ENCODE results near the gene MEF2A.

MEF2A gene

DNA sequence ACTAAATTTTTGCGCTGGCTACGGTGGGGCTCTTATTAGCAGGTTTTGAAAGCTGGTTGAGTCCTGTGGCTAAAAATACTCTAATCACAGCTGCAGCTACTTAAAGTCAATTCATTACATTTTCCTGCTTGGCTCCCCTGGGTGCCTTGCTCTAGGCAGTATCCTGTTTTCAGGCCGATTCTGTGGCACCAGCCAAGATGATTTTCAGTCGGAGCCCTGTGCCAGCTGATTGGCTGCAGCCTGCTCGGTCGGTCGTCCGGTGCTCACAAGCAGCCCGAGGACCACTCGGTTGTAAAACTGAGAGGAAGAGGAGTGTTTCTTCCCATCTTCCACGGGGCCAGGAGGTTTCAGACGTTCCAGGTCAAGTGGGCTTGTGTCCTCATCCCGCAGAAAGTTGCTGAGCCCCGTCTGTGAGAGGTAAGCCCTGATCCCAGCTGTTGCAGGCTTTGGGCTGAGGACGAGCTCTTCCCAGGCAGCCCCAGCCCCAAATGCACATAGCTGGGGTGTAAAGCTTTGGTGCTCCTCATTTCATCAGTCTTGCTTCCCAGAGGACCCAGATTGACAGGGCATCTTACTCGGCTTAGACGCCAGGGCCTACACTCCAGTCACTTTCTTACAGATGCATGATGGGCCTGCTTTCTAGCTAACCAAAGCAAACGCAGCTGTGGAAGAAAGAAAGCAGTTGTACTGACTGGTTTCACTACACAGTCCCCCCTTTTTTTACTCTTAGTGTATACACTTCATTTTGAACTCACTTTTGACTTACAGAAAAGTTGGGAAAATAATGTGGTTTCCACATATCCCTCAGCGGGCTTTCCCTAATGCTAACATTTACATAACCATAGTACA lies 151.6 kb downstream of the MEF2A start:
- H3K9ac ChIP-seq (ENCODE audit: low read length): no peak overlapping the region
- no peaks in the 10 kb centered on the region for H3K4me1 ChIP-seq (ENCODE audit: control insufficient read depth, insufficient read depth, low read length)
- peaks cover 4% of the 10 kb centered on the region for H3K36me3 ChIP-seq (ENCODE audit: control insufficient read depth, insufficient read depth, low read length)
- no peaks in the 10 kb centered on the region for H3K9me3 ChIP-seq (ENCODE audit: control insufficient read depth, low read length)
- no peak overlapping the region for H3K4me3 ChIP-seq (ENCODE audit: low read length)
- H3K27me3 ChIP-seq (ENCODE audit: control insufficient read depth, insufficient read depth, low read length): no peaks in the 10 kb centered on the region

GRCh38 chr15:99718421-99718820 lies 152.6 kb downstream of the MEF2A start:
- H3K4me3 ChIP-seq (ENCODE audit: low read length): no peak overlapping the region
- no peak overlapping the region for H3K9ac ChIP-seq (ENCODE audit: low read length)
- H3K9me3 ChIP-seq (ENCODE audit: control insufficient read depth, low read length): no peaks in the 10 kb centered on the region
- no peaks in the 10 kb centered on the region for H3K4me1 ChIP-seq (ENCODE audit: control insufficient read depth, insufficient read depth, low read length)
- H3K27me3 ChIP-seq (ENCODE audit: control insufficient read depth, insufficient read depth, low read length): no peaks in the 10 kb centered on the region
- H3K36me3 ChIP-seq (ENCODE audit: control insufficient read depth, insufficient read depth, low read length): no peaks in the 10 kb centered on the region

GRCh38 chr15:99719096-99719541 lies 153.3 kb downstream of the MEF2A start:
- Histone ChIP-seq H3K36me3 (ENCODE audit: control insufficient read depth, insufficient read depth, low read length) (no peaks in the 10 kb centered on the region), H3K4me3 (ENCODE audit: low read length) (no peak overlapping the region), H3K27me3 (ENCODE audit: control insufficient read depth, insufficient read depth, low read length) (no peaks in the 10 kb centered on the region), H3K9ac (ENCODE audit: low read length) (no peak overlapping the region), H3K9me3 (ENCODE audit: control insufficient read depth, low read length) (no peaks in the 10 kb centered on the region), H3K4me1 (ENCODE audit: control insufficient read depth, insufficient read depth, low read length) (no peaks in the 10 kb centered on the region)

DNA sequence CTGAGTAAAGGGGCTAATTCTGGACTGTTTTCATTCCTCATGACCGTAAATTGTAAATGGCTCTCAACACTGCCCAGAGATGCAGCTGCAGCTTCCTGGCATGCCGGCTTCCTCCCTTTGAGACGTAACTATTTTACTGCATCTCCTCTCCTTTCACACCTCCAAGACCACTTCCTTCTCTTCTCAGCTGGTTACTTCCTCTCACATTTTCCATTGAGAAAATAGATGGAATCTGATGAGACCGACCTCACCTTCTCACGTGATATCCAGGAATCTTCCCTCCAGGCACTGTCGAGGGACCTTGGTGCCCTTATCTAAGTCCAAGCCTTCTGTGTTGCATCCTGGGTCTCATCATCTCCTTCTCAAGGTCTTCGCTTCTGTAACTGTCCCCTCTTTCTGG lies 154.7 kb downstream of the MEF2A start:
- no peak overlapping the region for H3K4me3 ChIP-seq (ENCODE audit: low read length)
- no peaks in the 10 kb centered on the region for H3K4me1 ChIP-seq (ENCODE audit: control insufficient read depth, insufficient read depth, low read length)
- no peaks in the 10 kb centered on the region for H3K36me3 ChIP-seq (ENCODE audit: control insufficient read depth, insufficient read depth, low read length)
- no peaks in the 10 kb centered on the region for H3K9me3 ChIP-seq (ENCODE audit: control insufficient read depth, low read length)
- no peaks in the 10 kb centered on the region for H3K27me3 ChIP-seq (ENCODE audit: control insufficient read depth, insufficient read depth, low read length)
- no peak overlapping the region for H3K9ac ChIP-seq (ENCODE audit: low read length)

GRCh38 chr15:99721104-99721778 lies 155.5 kb downstream of the MEF2A start:
- no peak overlapping the region for H3K9ac ChIP-seq (ENCODE audit: low read length)
- no peaks in the 10 kb centered on the region for H3K4me1 ChIP-seq (ENCODE audit: control insufficient read depth, insufficient read depth, low read length)

GRCh38 chr15:99721896-99722295 lies 156.1 kb downstream of the MEF2A start:
- H3K4me1 ChIP-seq (ENCODE audit: control insufficient read depth, insufficient read depth, low read length): no peaks in the 10 kb centered on the region
- no peaks in the 10 kb centered on the region for H3K36me3 ChIP-seq (ENCODE audit: control insufficient read depth, insufficient read depth, low read length)
- no peaks in the 10 kb centered on the region for H3K27me3 ChIP-seq (ENCODE audit: control insufficient read depth, insufficient read depth, low read length)
- no peak overlapping the region for H3K9ac ChIP-seq (ENCODE audit: low read length)
- H3K4me3 ChIP-seq (ENCODE audit: low read length): no peak overlapping the region
- no peaks in the 10 kb centered on the region for H3K9me3 ChIP-seq (ENCODE audit: control insufficient read depth, low read length)

More at GRCh38 chr15:99721104-99721778, 155.5 kb downstream of the MEF2A start:
- H3K9me3 ChIP-seq (ENCODE audit: control insufficient read depth, low read length): no peaks in the 10 kb centered on the region
- no peaks in the 10 kb centered on the region for H3K36me3 ChIP-seq (ENCODE audit: control insufficient read depth, insufficient read depth, low read length)
- no peaks in the 10 kb centered on the region for H3K27me3 ChIP-seq (ENCODE audit: control insufficient read depth, insufficient read depth, low read length)
- H3K4me3 ChIP-seq (ENCODE audit: low read length): no peak overlapping the region

DNA sequence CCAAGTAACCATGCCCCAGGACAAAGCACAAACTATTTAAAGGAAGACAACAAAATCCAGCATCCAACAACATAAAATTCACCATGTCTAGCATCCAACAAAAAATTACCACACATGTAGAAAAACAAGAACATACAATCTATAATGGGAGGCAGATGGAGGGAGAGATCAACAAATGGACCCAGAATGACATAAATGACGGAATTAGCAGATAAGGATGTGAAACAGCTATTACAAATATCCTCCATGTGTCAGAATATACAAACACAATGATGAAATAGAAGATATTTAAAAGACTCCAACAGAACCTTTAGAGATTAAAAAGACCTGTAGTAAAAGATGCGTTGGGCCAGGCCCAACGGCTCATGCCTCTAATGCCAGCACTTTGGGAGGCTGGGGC lies 156.6 kb downstream of the MEF2A start:
- H3K4me3 ChIP-seq (ENCODE audit: low read length): no peak overlapping the region
- H3K4me1 ChIP-seq (ENCODE audit: control insufficient read depth, insufficient read depth, low read length): no peaks in the 10 kb centered on the region
- no peaks in the 10 kb centered on the region for H3K36me3 ChIP-seq (ENCODE audit: control insufficient read depth, insufficient read depth, low read length)
- H3K9ac ChIP-seq (ENCODE audit: low read length): no peak overlapping the region
- H3K9me3 ChIP-seq (ENCODE audit: control insufficient read depth, low read length): no peaks in the 10 kb centered on the region
- H3K27me3 ChIP-seq (ENCODE audit: control insufficient read depth, insufficient read depth, low read length): no peaks in the 10 kb centered on the region

DNA sequence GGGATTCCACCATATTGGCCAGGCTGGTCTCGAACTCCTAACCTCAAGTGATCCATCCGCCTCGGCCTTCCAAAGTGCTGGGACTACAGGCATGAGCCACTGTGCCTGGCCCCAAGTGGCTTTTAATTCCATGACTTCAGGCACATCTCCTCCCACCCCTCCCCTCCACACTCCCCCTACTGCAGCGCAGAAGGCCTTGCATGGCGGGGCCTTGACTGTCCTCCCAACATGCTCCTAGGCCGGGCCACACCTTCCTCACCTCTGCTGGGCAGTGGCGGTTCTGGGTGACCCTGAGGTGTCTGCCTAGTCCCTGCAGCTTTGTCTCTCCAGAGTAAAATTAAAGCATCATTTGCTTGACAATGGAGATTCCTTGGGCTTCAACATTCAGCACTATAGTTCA lies 160.5 kb downstream of the MEF2A start:
- no peaks in the 10 kb centered on the region for H3K9me3 ChIP-seq (ENCODE audit: control insufficient read depth, low read length)
- H3K36me3 ChIP-seq (ENCODE audit: control insufficient read depth, insufficient read depth, low read length): peaks cover 5% of the 10 kb centered on the region
- no peaks in the 10 kb centered on the region for H3K27me3 ChIP-seq (ENCODE audit: control insufficient read depth, insufficient read depth, low read length)
- no peak overlapping the region for H3K4me3 ChIP-seq (ENCODE audit: low read length)
- no peaks in the 10 kb centered on the region for H3K4me1 ChIP-seq (ENCODE audit: control insufficient read depth, insufficient read depth, low read length)
- no peak overlapping the region for H3K9ac ChIP-seq (ENCODE audit: low read length)

DNA sequence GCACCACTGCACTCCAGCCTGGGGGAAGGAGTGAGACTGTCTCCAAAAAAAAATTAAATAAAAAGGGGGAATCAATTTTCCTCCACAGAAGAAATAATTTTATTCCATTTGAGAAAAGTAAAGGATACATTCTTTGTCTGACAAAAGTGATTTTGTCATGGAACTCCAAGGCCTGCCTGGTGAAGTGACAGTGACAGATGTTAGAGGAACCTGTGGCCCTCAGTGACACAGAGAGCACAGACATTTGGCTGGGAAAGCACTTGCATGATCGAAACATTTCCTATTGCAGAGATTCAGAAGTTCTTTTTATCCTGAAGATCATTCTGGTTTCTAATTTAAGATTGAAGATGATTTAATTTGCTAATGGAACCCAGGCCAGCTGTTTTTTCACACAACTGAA lies 161.5 kb downstream of the MEF2A start:
- no peak overlapping the region for H3K9ac ChIP-seq (ENCODE audit: low read length)
- no peak overlapping the region for H3K4me3 ChIP-seq (ENCODE audit: low read length)
- H3K36me3 ChIP-seq (ENCODE audit: control insufficient read depth, insufficient read depth, low read length): peaks cover 5% of the 10 kb centered on the region
- no peaks in the 10 kb centered on the region for H3K9me3 ChIP-seq (ENCODE audit: control insufficient read depth, low read length)
- no peaks in the 10 kb centered on the region for H3K4me1 ChIP-seq (ENCODE audit: control insufficient read depth, insufficient read depth, low read length)
- no peaks in the 10 kb centered on the region for H3K27me3 ChIP-seq (ENCODE audit: control insufficient read depth, insufficient read depth, low read length)

- Histone ChIP-seq H3K27me3 (ENCODE audit: control insufficient read depth, insufficient read depth, low read length) (no peaks in the 10 kb centered on the region), H3K4me3 (ENCODE audit: low read length) (no peak overlapping the region), H3K4me1 (ENCODE audit: control insufficient read depth, insufficient read depth, low read length) (no peaks in the 10 kb centered on the region), H3K9me3 (ENCODE audit: control insufficient read depth, low read length) (no peaks in the 10 kb centered on the region), H3K9ac (ENCODE audit: low read length) (no peak overlapping the region), H3K36me3 (ENCODE audit: control insufficient read depth, insufficient read depth, low read length) (peaks cover 5% of the 10 kb centered on the region)
Measured at GRCh38 chr15:99727733-99728132, 161.9 kb downstream of the MEF2A start.

GRCh38 chr15:99728916-99729315 lies 163.1 kb downstream of the MEF2A start:
- H3K9ac ChIP-seq (ENCODE audit: low read length): no peak overlapping the region
- no peaks in the 10 kb centered on the region for H3K9me3 ChIP-seq (ENCODE audit: control insufficient read depth, low read length)
- no peaks in the 10 kb centered on the region for H3K4me1 ChIP-seq (ENCODE audit: control insufficient read depth, insufficient read depth, low read length)
- H3K27me3 ChIP-seq (ENCODE audit: control insufficient read depth, insufficient read depth, low read length): no peaks in the 10 kb centered on the region
- peaks cover 5% of the 10 kb centered on the region for H3K36me3 ChIP-seq (ENCODE audit: control insufficient read depth, insufficient read depth, low read length)
- H3K4me3 ChIP-seq (ENCODE audit: low read length): no peak overlapping the region

DNA sequence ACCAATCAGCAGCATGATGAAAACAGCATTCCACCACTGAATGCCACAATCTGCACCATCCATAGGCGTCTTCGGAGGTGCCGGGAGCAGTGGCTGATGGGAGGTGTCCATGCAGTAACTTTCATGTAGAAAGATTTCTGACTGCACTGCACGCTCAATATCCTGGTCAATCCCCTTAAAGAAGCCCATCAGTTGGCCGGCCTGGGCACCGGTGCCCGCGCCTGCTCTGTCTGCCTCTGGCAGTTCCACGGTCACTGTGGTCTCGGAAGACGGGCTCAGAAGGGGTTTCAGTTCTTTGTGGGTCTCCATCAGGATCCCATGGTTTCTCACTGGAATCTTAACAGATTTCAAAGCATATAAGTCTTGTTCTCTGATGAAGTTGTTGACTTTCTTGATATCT lies 163.5 kb downstream of the MEF2A start:
- Histone ChIP-seq H3K36me3 (ENCODE audit: control insufficient read depth, insufficient read depth, low read length) (peaks cover 5% of the 10 kb centered on the region), H3K4me3 (ENCODE audit: low read length) (no peak overlapping the region), H3K9ac (ENCODE audit: low read length) (no peak overlapping the region), H3K9me3 (ENCODE audit: control insufficient read depth, low read length) (no peaks in the 10 kb centered on the region), H3K4me1 (ENCODE audit: control insufficient read depth, insufficient read depth, low read length) (no peaks in the 10 kb centered on the region), H3K27me3 (ENCODE audit: control insufficient read depth, insufficient read depth, low read length) (no peaks in the 10 kb centered on the region)
